ENCODE measurements around the gene ICAM5.

ICAM5 gene

GRCh38 chr19:10291554-10292205, 1.9 kb downstream of the ICAM5 start:
- DNase-seq (ENCODE audit: low spot score), result peak; percentile 64

- DNase-seq (ENCODE audit: low spot score), result peak; percentile 73
These were observed 2.5 kb downstream of the ICAM5 start for GRCh38 chr19:10292206-10292788.

GRCh38 chr19:10292789-10293636, 3.3 kb downstream of the ICAM5 start:
- peak; percentile 62 for DNase-seq (ENCODE audit: low spot score)

- no peak for DNase-seq (ENCODE audit: low spot score)
These were observed 4.0 kb downstream of the ICAM5 start for GRCh38 chr19:10293637-10294367.

- DNase-seq (ENCODE audit: low spot score), result peak; percentile 63
These were observed 4.6 kb downstream of the ICAM5 start for GRCh38 chr19:10294368-10294697.

- DNase-seq (ENCODE audit: low spot score), result no peak
These were observed 5.6 kb downstream of the ICAM5 start for GRCh38 chr19:10295305-10295846.

GRCh38 chr19:10295847-10296591, 6.3 kb downstream of the ICAM5 start:
- DNase-seq (ENCODE audit: low spot score), result no peak

GRCh38 chr19:10299545-10300458, 10.1 kb downstream of the ICAM5 start:
- no peak for DNase-seq (ENCODE audit: low spot score)

- DNase-seq (ENCODE audit: low spot score), result no peak
These were observed 15.5 kb downstream of the ICAM5 start for GRCh38 chr19:10305139-10305806.

- no peak for DNase-seq (ENCODE audit: low spot score)
These were observed 16.6 kb downstream of the ICAM5 start for GRCh38 chr19:10306327-10306726.

- DNase-seq (ENCODE audit: low spot score), result no peak
These were observed 19.7 kb downstream of the ICAM5 start, which contains the start of gene ZGLP1 for GRCh38 chr19:10309423-10309822. Gene ZGLP1, minus strand, starts transcription at chr19:10309815.

GRCh38 chr19:10315335-10316214, 25.8 kb downstream of the ICAM5 start, which contains the start of gene FDX2:
Gene FDX2, minus strand, starts transcription at chr19:10316015. Its CDS starts 19 bp downstream, at chr19:10315996.
- peak; percentile 91 for DNase-seq (ENCODE audit: low spot score)

- DNase-seq (ENCODE audit: low spot score), result no peak
These were observed 26.7 kb downstream of the ICAM5 start for GRCh38 chr19:10316229-10317044.

- no peak for DNase-seq (ENCODE audit: low spot score)
These were observed 27.5 kb downstream of the ICAM5 start for GRCh38 chr19:10317045-10317856.

GRCh38 chr19:10317857-10318462, 28.2 kb downstream of the ICAM5 start:
- DNase-seq (ENCODE audit: low spot score), result no peak
